Activated T-cell treated with anti-CD3 and anti-CD28 coated beads for 24 hours (primary cell): ENCODE measurements around the gene DNHD1.

Experiments
- DNase-seq: peaks from one replicate; pipeline ENCODE4 v3.0.0-alpha.2; 2020; ENCODE audit warnings: low read depth

The DNHD1 gene

DNA sequence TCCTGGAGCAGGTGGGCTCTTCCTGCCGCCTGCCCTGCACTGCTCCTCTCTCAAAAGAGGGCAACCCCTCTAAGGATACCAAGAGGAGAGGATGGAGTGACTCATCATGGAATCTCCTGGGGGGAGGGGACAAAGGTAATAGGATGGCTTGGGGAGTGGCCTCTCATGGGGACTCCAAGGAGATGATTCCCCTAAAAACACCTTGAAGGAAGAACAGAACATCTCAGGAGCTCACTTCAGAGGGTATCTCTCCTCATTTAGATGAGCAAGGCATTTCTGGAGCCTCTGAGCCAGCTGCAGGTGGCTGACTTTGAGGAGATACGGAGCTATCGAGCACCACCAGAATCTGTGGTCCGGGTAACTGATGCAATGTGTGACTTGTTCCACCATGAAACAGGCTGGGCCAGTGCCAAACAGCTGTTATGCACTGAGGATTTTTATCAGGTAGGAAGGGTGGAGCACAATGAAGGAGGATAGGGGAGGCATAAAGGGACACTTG lies 66.1 kb downstream of the DNHD1 start:
- no peak for DNase-seq

DNA sequence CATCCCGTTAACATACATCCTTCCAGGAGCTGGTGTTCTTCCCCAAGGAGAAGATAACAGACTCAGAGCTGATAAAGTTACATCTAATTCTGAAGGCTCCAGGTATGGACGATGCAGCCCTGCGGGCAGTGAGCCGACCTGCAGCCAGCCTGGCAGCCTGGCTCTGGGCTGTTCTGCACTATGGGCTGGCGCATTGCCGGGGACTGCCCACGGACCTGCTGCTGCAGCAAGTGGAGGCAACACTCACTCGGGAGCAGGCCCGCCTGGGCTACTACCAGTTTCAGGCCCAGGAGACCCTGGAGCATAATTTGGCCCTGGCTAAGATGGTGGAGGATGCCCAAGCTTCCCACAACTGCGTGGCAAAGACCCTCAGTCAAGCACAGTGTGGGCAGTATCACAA lies 66.6 kb downstream of the DNHD1 start:
- DNase-seq, result no peak

DNA sequence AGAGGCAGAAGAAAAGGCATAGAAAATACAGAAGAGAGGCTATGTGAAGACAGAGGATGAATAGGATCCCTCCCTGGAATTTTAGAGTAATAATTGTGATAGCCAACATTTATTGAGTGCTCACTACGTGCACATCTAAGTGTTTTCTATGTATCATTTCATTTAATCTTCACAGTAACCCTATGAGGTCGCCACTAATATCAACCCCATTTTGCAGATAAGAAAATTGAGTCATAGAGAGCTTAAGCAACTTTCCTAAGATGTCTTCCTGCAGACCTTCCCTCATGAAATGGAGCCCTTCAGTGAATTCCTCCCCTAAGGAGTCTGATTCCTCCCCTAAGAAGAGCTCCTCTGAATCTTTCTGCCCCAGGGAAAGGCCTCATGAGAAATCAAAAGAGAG lies 68.2 kb downstream of the DNHD1 start:
- no peak for DNase-seq

DNA sequence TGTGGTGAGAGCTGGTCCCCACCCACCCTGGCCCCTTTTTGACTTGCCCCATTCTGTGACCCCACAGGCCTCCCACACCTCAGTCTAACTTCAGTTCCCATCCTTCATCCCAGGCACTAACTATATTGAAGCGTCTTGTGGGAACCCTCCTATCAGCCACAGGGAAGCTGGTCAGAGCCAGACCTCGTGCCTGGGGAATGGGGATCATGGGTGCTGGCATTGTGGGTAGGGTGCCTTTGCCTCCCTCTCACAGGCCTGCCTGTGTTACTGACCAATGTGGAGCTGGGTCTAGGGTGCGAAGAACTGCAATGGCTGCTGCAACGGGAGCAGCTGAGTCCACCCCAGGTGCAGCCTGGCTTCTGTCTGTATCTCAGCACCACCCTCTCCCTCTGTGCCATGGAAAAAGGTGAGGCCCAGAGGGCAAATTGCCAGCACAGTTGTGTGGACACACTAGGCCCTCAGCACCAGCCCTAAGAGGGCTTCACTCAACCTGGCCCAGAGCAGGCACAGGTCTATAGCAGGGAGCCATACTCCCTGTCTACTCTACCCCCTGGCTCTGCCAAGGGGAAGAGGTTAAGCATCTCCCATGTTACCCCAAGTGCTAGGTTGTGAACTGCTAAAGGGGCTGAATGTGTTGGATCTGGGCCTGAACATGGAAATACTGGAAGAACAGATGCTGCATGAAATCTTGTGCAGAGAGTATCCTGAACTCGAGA lies 69.1 kb downstream of the DNHD1 start:
- DNase-seq, result no peak

DNA sequence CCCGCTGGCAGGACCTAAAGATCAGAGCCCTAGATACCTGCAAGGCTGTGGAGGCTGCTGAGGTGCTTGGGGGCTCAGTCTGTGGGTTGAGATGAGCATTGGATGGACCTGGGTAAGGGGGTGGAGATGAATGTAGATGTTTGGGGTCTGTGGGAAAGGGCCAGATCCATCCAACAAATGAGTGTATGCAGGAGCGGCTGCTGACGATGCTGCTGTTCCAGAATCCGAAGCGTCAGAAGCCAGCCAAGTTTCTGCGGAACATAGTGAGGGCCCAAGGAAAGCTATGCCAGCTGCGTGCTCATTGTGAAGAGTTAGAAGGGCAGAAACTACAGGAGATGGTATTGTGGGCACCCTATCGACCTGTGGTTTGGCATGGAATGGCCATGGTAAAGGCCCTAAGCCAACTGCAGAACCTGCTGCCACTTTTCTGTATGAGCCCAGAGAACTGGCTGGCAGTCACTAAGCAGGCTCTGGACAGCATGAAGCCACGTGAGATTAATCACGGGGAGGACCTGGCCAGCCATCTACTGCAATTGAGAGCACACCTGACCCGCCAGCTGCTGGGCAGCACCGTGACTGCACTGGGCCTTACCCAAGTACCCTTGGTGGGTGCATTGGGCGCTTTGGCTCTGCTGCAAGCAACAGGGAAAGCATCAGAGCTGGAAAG lies 69.8 kb downstream of the DNHD1 start:
- no peak for DNase-seq

DNA sequence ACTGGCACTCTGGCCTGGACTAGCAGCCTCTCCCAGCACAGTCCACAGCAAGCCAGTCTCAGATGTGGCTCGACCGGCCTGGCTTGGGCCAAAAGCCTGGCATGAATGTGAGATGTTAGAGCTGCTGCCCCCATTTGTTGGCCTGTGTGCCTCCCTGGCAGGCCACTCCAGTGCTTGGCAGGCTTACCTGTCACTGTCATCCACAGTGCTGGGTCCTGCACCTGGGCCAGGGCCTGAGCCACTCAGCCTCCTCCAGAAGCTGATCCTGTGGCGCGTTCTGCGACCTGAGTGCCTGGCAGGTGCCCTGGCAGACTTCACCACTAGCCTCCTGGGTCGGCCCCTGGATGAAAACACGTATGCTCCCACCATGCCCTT lies 70.3 kb downstream of the DNHD1 start:
- DNase-seq, result no peak

DNA sequence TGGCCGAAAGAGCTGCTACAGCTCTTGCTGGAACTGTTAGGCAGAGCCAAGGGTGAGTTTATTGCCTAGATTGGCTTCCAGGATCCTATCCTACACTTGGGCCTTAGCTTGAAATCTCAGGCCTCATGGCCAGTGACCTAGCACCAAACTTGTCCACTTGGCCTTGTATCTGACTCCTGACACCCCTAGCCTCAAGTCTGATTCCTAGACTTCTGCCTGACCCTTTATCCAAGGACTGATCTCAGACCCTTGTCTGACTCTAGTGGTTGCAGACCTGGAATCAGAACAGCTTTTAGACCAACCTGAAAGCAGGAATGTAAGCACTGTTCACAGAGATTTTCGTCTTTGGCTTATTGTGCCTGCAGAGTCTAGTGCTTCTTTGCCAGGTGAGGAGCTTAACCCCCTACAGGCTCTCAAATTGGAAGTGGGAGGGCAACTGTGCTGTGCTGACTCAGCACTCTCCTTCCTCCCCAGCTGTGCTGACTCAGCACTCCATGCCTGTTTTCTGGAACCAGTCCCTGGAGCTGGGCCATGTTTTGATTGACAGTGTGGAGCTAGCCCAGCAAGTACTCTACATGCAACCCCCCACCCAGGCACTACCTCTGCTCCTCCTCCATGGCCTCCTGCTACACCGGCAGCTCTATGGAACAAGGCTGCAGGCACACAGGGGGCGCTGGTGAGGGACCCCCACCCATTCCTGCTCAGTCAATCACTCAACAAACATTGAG lies 71.3 kb downstream of the DNHD1 start:
- DNase-seq, result no peak

DNA sequence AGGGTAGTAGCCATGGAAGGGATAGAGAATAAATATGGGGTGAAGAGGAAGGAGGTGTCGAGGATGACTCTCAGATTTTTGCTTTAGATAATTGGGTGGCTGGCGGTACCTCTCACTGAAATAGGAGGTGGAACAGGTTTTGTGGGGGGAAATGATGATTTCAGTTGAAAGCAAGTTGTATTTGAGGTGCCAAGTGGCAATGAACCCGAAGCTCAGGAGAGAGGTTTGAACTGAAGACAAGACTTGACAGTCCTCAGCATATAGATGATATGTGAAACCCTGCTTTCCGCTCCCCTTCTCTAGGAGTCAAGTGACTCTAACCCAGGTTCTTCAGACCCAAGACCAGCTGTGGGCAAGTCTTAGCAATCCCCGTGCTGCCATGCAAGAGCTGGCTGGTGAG lies 72.6 kb downstream of the DNHD1 start:
- DNase-seq, result no peak

DNA sequence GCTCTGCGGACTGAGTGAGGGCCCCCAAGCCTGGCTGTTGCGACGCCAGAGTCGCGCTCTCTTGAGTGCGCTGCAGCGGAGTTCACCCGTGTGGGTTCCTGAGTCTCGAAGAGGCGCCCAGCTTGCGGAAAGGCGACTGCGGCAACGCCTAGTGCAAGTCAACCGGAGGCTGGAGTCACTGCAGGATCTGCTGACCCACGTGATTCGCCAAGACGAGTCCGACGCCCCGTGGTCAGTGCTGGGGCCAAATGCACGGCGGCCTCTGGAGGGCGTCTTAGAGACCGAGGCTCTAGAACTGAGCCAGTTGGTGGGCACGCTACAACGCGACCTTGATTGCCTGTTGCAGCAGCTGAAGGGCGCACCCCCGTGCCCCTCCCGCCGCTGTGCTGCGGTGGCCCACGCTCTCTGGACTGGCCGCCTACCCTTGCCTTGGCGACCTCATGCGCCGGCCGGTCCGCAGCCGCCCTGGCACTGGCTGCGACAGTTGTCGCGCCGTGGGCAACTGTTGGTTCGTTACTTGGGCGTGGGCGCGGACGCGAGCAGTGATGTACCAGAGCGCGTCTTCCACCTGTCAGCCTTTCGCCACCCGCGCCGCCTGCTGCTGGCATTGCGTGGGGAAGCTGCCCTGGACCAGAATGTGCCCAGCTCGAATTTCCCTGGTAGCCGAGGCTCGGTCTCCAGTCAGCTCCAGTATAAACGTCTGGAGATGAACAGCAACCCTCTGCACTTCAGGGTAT lies 73.8 kb downstream of the DNHD1 start:
- no peak for DNase-seq

DNA sequence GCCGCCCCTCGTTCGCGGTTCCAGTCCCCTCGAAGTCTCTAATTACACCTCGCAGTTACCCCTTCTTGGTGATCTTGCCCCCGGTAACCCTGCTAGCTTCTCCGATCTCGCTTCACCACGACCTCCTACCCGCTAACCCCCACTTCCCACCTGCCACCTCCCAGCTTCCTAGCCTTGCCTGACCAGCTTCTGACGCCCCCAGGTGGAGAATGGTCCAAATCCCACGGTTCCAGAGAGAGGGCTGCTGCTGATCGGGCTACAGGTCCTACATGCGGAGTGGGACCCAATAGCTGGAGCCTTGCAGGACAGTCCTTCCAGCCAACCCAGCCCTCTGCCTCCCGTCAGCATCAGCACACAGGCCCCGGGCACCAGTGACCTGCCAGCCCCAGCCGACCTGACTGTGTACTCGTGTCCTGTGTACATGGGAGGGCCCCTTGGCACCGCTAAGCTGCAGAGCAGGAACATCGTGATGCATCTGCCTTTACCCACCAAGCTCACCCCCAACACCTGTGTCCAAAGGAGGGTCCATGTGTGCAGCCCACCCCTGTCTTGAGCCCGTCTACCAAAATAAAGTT lies 74.4 kb downstream of the DNHD1 start:
- DNase-seq, result no peak

DNA sequence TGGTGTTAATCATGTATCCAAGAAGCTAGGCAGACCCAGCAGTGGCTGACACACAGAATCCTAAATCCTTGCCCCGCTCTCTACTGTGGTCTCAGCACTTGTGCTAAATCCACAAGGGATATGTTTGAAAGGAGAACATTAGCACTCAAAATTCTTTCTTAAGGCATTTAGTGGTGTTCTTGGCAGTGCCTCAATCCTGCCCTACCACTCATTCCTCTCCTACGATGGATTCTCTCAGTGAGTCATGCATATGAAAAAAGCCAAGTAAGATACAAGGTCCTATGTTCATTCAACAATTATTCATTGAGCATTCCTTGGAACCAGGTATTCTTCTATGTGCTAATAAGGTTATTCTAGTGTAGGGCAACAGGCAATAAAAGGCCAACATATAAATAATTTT lies 75.1 kb downstream of the DNHD1 start:
- DNase-seq, result no peak

DNA sequence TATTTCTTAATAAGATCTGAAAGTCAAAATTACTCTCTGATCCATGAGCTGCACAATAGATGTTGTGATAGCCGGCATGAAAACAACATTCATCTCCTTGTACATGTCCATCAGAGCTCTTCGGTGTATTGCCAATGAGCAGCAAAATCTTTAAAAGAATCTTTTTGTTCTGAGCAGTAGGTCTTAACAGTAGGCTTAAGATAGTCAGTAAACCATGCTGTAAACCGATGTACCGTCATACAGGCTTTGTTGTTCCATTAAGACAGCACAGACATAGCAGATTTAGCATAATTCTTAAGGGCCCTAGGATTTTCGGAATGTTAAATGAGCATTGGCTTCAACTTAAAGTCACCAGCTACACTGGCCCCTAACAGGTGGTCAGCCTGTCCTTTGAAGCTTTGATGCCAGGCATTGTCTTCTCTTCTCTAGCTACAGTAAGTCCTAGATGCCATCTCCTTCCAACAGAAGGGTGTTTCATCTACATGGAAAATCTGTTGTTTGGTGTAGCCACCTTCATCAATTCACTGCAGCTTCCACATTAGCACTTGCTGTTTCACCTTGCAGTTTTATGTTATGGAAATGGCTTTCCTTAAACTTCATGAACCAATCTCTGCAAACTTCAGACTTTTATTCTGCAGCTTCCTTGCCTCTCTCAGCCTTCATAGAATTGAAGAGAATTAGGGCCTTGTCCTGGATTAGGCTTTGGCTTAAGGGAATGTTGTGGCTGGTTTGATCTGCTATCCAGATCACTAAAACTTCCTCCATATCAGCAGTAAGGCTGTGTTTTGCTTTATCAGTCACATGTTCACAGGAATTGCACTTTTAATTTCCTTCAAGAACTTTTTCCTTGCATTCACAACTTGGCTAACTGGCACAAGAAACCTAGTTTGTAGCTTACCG lies 78.0 kb downstream of the DNHD1 start:
- DNase-seq, result no peak

DNA sequence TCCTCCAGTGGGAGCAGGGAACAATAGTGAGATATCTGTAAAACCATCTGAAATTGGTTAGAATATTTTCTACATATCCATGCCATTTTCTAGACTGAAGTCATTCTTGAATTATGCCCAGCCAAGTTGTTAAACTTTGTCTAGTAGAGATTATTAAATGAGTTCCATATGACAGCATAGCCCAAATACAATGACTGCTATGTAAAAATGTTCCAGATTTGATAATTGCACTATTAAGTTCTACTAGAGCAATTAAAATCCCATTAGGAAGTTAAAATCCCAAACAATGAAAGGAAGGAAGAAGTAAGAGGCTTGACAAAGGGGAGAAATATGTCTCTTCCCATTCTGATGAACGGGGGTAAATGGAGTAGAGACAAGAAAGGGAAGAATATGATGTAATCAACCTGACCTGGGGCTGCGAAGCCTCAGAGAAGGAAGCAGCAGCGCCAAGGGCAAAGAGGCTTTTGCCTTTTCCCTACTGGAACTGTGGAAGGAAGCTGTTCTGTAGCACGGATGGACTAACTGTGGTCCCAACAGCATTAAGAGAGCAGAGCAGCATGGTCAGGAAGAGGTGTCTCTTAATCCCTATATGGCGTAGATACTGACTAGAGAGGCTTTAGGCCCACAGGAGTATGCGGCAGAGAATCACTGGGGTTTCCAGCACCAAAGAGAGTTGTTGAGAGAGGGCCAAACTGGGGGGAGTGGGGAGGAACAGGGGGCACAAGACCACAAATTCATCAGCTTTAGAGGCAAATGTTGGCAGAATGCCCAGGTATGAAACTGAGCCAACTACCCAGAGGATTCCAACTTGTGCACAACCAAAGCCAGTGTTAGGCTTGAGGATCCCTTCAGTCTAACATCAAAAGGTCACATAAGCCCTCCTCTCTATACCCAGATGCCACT lies 79.6 kb downstream of the DNHD1 start:
- DNase-seq, result no peak

DNA sequence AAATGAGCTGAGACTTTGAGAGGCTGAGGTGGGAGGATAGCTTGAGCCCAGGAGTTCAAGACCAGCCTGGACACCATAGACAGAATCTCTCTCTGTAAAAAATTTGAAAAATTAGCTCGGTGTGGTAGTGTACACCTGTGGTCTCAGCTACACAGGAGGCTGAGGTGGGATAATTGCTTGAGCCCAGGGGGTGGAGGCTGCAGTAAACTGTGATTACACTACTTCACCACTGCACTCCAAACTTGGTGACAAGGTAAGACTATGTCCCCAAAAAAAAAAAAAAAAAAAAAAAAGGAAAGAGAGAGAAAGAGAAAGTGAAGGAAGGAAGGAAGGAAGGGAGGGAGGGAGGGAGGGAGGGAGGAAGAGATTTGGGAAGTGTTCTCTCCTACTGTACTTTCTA lies 81.1 kb downstream of the DNHD1 start:
- DNase-seq, result no peak

DNA sequence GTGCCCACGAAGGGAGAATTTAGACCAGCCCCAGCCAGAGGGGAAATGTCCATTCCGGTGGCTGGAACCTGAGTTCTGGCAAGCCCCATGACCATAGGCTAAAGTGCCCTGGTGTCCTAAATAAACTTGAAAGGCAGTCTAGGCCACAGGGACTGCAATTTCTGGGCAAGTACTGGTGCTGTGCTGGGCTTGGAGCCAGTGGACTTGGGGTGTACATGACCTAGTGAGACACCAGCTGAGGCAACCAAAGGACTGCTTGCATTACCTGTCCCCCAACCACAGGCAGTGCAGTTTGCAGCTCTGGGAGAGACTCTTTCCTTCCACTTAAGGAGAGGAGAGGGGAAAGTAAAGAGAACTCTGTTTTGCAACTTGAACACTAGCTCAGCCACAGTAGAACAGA lies 82.6 kb downstream of the DNHD1 start:
- DNase-seq, result no peak

DNA sequence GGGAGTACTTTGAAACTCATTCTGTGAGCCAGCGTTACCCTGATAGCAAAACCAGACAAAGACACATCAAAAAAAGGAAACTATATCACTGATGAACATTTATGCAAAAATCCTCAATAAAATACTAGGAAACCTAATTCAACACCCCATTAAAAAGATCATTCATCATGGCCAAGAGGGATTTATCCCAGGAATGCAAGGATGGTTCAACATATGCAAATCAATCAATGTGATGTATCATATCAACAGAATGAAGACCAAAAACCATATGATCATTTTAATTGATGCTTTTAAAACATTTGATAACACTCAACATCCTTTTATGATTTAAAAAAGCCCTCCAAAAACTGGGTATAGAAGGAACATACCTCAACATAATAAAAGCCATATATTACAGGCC lies 86.5 kb downstream of the DNHD1 start:
- DNase-seq, result no peak

DNA sequence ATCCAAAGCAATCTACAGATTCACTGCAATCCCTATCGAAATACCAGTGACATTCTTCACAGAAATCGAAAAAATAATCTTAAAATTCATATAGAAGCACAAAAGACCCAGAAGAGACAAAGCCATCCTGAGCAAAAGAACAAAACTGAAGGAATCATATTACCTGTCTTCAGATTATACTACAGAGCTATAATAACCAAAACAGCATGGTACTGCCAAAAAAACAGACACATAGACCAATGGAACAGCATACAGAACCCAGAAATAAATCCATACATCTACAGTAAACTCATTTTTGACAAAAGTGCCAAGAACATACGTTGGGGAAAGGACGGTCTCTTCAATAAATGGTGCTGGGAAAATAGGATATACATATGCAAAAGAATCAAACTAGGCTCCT lies 87.4 kb downstream of the DNHD1 start:
- DNase-seq, result no peak

DNA sequence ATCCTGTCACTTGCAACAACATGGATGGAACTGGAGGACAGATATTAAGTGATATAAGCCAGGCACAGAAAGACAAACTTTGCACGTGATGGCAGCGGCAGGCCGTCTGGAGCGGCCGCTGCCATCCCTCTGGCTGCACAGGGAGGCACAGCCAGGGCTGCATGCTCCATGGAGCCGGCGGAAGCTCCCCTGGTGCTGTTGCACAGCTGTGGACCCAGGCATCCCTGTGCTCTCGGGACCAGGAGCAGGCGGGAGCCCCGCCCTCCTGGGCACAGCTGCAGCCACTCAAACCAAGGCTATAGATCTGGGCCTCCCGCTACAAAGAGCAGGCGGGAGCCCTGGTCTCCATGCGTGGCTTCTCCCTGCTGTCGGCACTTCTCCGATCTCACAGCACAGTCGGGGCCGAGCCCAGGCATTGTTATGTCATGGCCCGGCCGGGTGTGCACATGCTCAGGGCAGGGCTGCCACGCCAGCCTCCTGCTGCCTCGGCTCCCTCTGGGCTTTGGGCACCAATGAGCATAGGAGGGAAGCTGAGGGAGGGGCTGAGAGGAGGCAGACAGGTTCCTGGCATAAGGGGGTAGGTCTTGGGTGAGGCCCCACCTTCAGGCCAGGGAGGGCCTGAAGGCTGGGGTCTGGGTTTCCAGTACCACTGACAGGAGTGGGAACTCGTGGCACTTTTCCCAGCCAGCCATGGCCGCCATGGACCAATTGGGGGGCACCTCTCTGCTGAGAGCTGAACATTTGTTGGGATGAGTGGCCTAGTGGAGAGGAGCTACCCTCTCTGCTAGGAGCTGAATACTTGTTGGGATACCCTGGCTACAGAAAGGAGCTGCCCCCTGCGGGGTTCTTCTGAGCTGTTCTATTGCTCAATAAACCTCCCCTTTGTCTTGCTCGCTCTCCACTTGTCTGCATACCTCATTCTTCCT lies 89.6 kb downstream of the DNHD1 start:
- DNase-seq, result no peak

DNA sequence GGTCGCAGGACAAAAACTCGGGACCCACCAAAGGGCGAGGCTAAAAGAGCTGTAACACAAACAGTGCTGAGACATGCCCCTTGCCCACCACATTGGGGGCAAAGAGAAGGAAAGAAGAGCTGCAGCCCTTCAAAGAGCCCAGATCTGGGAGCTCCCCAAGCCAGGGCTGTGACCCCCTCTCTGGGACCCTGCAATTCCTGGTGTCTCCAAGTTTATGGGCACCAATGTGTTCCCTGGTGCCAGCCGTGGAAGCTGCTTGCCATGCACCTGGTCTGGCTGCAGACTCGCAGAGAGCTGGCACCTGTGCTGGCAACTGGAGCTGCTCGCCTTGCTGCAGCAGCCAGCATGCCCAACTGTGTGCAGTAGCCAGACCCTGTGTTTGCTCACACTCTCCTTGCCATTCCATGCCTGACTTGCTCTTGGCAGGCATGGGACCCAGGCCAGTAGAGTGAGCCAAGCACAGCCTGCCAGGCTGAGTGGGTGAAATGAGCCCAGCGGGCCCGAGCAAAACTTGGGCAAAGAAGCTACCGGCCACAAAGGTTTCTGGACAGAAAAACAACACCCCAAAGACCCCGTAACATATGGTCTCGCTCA lies 90.4 kb downstream of the DNHD1 start:
- DNase-seq, result no peak
